H9 (cell line): ENCODE results near the gene NAPB. TPM values are rescaled to one million over a fixed set of nuclear protein-coding genes. Genes with fewer than 3 reads are reported as not detected.

Experiments used
- DNase-seq: peaks from one replicate; pipeline ENCODE4 v3.0.0-alpha.2; 2017
- H2AFZ ChIP-seq: one replicate; pipeline ENCODE4 v1.6.1; 2013; ENCODE audit warnings: mild to moderate bottlenecking, low read length, control low read depth, moderate library complexity
- H2AK5ac ChIP-seq: 2 replicates; pipeline ENCODE4 v1.6.1; 2013; ENCODE audit warnings: low read length, control low read depth, mixed read lengths; ENCODE audit not compliant: insufficient read length
- H2BK120ac ChIP-seq: one replicate; pipeline ENCODE4 v1.6.1; 2013; ENCODE audit warnings: low read depth, mild to moderate bottlenecking, low read length, control low read depth, inconsistent platforms; ENCODE audit not compliant: poor library complexity, severe bottlenecking
- H2BK12ac ChIP-seq: 2 replicates; pipeline ENCODE4 v1.6.1; 2013; ENCODE audit warnings: low read length, control low read depth, mixed read lengths, low read depth; ENCODE audit not compliant: insufficient read length
- H2BK15ac ChIP-seq: 2 replicates; pipeline ENCODE4 v1.6.1; 2013; ENCODE audit warnings: low read depth, low read length, control low read depth
- H2BK20ac ChIP-seq: one replicate; pipeline ENCODE4 v1.6.1; 2013; ENCODE audit warnings: low read depth, mild to moderate bottlenecking, low read length, control low read depth, inconsistent platforms; ENCODE audit not compliant: poor library complexity, severe bottlenecking
- H2BK5ac ChIP-seq: 2 replicates; pipeline ENCODE4 v1.6.1; 2013; ENCODE audit warnings: low read length, control low read depth, mixed read lengths; ENCODE audit not compliant: insufficient read length
- H3K14ac ChIP-seq: 2 replicates; pipeline ENCODE4 v1.6.1; 2013; ENCODE audit warnings: low read length, control low read depth; ENCODE audit not compliant: insufficient read depth
- H3K18ac ChIP-seq: 2 replicates; pipeline ENCODE4 v1.6.1; 2013; ENCODE audit warnings: low read depth, mild to moderate bottlenecking, mixed read lengths, low read length, control low read depth; ENCODE audit not compliant: insufficient read length
- H3K23ac ChIP-seq: 2 replicates; pipeline ENCODE4 v1.6.1; 2013; ENCODE audit warnings: low read length, control low read depth, mixed read lengths, low read depth; ENCODE audit not compliant: insufficient read length
- H3K23me2 ChIP-seq: 2 replicates; pipeline ENCODE4 v1.6.1; 2013; ENCODE audit warnings: low read depth, mild to moderate bottlenecking, mixed read lengths, low read length, control low read depth; ENCODE audit not compliant: insufficient read length, poor library complexity, severe bottlenecking
- H3K27ac ChIP-seq: 2 replicates; pipeline ENCODE4 v1.5.1; 2013; ENCODE audit warnings: low read length, control low read depth, mixed read lengths, low read depth; ENCODE audit not compliant: insufficient read length
- H3K27me3 ChIP-seq: 2 replicates; pipeline ENCODE4 v1.6.1; 2013; ENCODE audit warnings: low read length, control low read depth, inconsistent platforms; ENCODE audit not compliant: insufficient read depth
- H3K4ac ChIP-seq: 2 replicates; pipeline ENCODE4 v1.6.1; 2013; ENCODE audit warnings: low read depth, mild to moderate bottlenecking, control low read depth, inconsistent platforms, low read length, moderate library complexity
- H3K4me1 ChIP-seq: 2 replicates; pipeline ENCODE4 v1.6.1; 2013; ENCODE audit warnings: low read length, control low read depth, inconsistent platforms; ENCODE audit not compliant: insufficient read depth
- H3K4me2 ChIP-seq: 2 replicates; pipeline ENCODE4 v1.6.1; 2013; ENCODE audit warnings: low read length, control low read depth, mixed read lengths; ENCODE audit not compliant: insufficient read length, insufficient read depth
- H3K56ac ChIP-seq: 2 replicates; pipeline ENCODE4 v1.6.1; 2013; ENCODE audit warnings: low read depth, mild to moderate bottlenecking, mixed read lengths, low read length, control low read depth; ENCODE audit not compliant: insufficient read length
- H3K79me1 ChIP-seq: 2 replicates; pipeline ENCODE4 v1.6.1; 2013; ENCODE audit warnings: low read depth, mild to moderate bottlenecking, moderate library complexity, low read length, control low read depth, inconsistent platforms; ENCODE audit not compliant: insufficient read depth, poor library complexity, severe bottlenecking
- H3K79me2 ChIP-seq: 2 replicates; pipeline ENCODE4 v1.6.1; 2013; ENCODE audit warnings: low read length, control low read depth, inconsistent platforms; ENCODE audit not compliant: insufficient read depth
- H3K9ac ChIP-seq: 2 replicates; pipeline ENCODE4 v1.6.1; 2013; ENCODE audit warnings: low read length, control low read depth, mixed read lengths; ENCODE audit not compliant: insufficient read length; ENCODE audit errors: extremely low read depth
- H3K9me3 ChIP-seq: one replicate; pipeline ENCODE4 v1.6.1; 2013; ENCODE audit warnings: low read depth, low read length, inconsistent platforms; ENCODE audit not compliant: control insufficient read depth
- H3T11ph ChIP-seq: one replicate; pipeline ENCODE4 v1.6.1; 2013; ENCODE audit warnings: mild to moderate bottlenecking, low read length, control low read depth, inconsistent platforms
- H4K20me1 ChIP-seq: one replicate; pipeline ENCODE4 v1.6.1; 2013; ENCODE audit not compliant: control insufficient read depth, insufficient read length, insufficient read depth
- H4K5ac ChIP-seq: 2 replicates; pipeline ENCODE4 v1.6.1; 2013; ENCODE audit warnings: low read depth, mild to moderate bottlenecking, mixed read lengths, low read length, control low read depth; ENCODE audit not compliant: insufficient read length
- H4K8ac ChIP-seq: replicated peaks from 2 replicates; pipeline ENCODE4 v1.6.1; 2013; ENCODE audit warnings: low read length, control low read depth, mixed read lengths, low read depth; ENCODE audit not compliant: insufficient read length
- H4K91ac ChIP-seq: 2 replicates; pipeline ENCODE4 v1.6.1; 2013; ENCODE audit warnings: low read depth, mild to moderate bottlenecking, moderate library complexity, mixed read lengths, low read length, control low read depth; ENCODE audit not compliant: insufficient read length
- H3K27ac Mint-ChIP-seq, 3 experiments: 2 replicates in 2 of 3; 3 replicates in 1 of 3; pipeline ENCODE4 v1.8.0; 2020 to 2021; ENCODE audit warnings: mixed read lengths in 3 of 3, mild to moderate bottlenecking in 1 of 3, moderate library complexity in 1 of 3
- H3K27me3 Mint-ChIP-seq: 2 replicates; pipeline ENCODE4 v1.8.0; 2021; ENCODE audit warnings: low read depth, mild to moderate bottlenecking, moderate library complexity, mixed read lengths
- H3K36me3 Mint-ChIP-seq, 3 experiments: 2 replicates in 2 of 3; 3 replicates in 1 of 3; pipeline ENCODE4 v1.8.0; 2020 to 2021; ENCODE audit warnings: low read depth in 3 of 3, mixed read lengths in 3 of 3; ENCODE audit not compliant: insufficient read depth in 1 of 3
- H3K4me1 Mint-ChIP-seq, 2 experiments: 2 replicates each; pipeline ENCODE4 v1.8.0; 2020; ENCODE audit warnings: mixed read lengths in 2 of 2
- H3K4me3 Mint-ChIP-seq, 2 experiments: 2 replicates in 1 of 2; 3 replicates in 1 of 2; pipeline ENCODE4 v1.8.0; 2020 to 2021; ENCODE audit warnings: mild to moderate bottlenecking in 2 of 2, mixed read lengths in 2 of 2, moderate library complexity in 1 of 2
- H3K9me3 Mint-ChIP-seq, 2 experiments: 2 replicates in 1 of 2; 3 replicates in 1 of 2; pipeline ENCODE4 v1.8.0; 2020; ENCODE audit warnings: mild to moderate bottlenecking in 2 of 2, mixed read lengths in 2 of 2, moderate library complexity in 1 of 2
- CTCF ChIP-seq: fragments of 200-600 bp; sonication (generic); conservative IDR thresholded peaks from 3 replicates; pipeline ENCODE4 v1.8.0; 2021; ENCODE audit warnings: antibody characterized with exemption, mild to moderate bottlenecking
- total RNA-seq: library from RNA; stranded (reverse); gene quantifications from 2 replicates; pipeline ENCODE4 v1.2.1, GENCODE V29; 2021

Gene NAPB
- total RNA-seq, 1 experiment from 2014 or later: 10.4 TPM

- TF ChIP-seq CTCF: no peak
- Histone ChIP-seq H4K5ac (no peak overlapping the region), H3K79me2 (peaks cover 7% of the 10 kb centered on the region; the same call in 1 of the 2 replicates), H3K9me3 (no peaks in the 10 kb centered on the region), H3K27me3 (no peaks in the 10 kb centered on the region), H3K27ac (no peak overlapping the region), H3K79me1 (peaks cover 3% of the 10 kb centered on the region), H2AK5ac (no peak overlapping the region), H4K8ac (no peak overlapping the region), H4K20me1 (no peaks in the 10 kb centered on the region), H2AFZ (no peak overlapping the region), H3K23ac (no peak overlapping the region), H2BK120ac (no peak overlapping the region), H3K18ac (no peak overlapping the region), H2BK12ac (no peak overlapping the region), H2BK15ac (no peak overlapping the region), H3K23me2 (peaks cover 3% of the 10 kb centered on the region), H3K4ac (no peak overlapping the region), H3K56ac (no peak overlapping the region), H3K4me2 (no peak overlapping the region), H3K9ac (no peak overlapping the region), H2BK5ac (no peak overlapping the region), H3K4me1 (no peaks in the 10 kb centered on the region; the same call in 1 of the 2 replicates), H3T11ph (no peak overlapping the region), H3K14ac (no peak overlapping the region), H2BK20ac (no peak overlapping the region), H4K91ac (no peak overlapping the region)
- Mint-ChIP-seq H3K4me3 (no peak overlapping the region), H3K9me3 (no peaks in the 10 kb centered on the region), H3K27me3 (no peaks in the 10 kb centered on the region), H3K27ac (peak overlapping the region in 1 of 3 experiments; percentile 21; a peak in 2 of 7 replicates), H3K36me3 (peaks cover 31 to 69% (median 56%) of the 10 kb centered on the region in 3 experiments), H3K4me1 (peaks cover 12 to 21% of the 10 kb centered on the region in 2 experiments)
- no peak for DNase-seq
Observed at GRCh38 chr20:23367770-23368169, 53.5 kb downstream of the NAPB start.
